ENCODE results near the gene MACROH2A1. TPM values are rescaled to one million over a fixed set of nuclear protein-coding genes. Genes with fewer than 3 reads are reported as not detected.

The MACROH2A1 gene
- total and polyA plus RNA-seq, 2 donors from 2014 or later = 99.4 to 144 TPM

DNA sequence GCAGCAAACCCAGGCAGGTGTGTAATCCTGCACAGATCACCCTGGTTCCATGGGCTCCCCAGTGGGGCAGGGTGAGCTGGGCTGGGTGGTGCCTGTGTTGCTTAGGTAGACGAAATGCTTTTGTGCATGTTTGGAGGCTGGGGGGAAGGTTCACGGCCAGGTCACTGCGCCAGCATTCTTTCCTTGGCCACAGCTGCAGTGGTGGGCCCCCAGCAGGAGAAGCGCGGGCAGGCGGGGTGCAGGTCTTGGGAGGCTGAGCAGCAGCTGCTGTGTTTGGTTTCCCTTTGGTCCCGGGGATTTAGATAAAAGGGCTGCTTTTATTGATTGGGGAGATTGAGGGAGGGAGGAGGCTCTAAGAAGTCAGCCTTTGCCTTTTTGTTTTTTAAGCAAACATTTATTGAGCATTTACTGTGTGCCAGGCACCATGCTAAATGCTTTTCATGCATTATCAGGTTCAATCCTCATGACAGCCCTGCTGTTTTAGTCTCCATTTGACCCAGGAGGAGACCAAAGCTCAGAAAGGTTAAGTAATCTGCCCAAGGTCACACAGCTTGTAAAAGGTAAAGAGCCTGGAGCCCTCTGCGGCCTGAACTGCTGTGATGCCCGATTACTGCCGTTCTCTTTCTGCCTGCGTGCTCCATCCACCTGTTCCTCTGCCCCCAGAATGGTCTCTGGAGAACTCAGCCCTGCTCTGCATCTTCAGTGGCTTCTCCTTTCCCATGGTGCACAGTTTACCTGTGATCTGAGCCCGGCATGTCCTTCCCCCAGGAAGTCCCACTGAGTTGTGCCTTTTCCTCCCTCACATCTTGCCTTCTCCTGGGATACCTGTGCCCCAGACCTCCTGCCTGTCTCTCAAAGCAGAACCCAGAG, 94.4 kb downstream of the MACROH2A1 start:
- Histone ChIP-seq H3K27ac (ENCODE audit: low read depth in 2 of 2, low read length in 2 of 2) (no peak overlapping the region), H3K9me3 (ENCODE audit: control insufficient read depth in 2 of 3, insufficient read depth in 1 of 3, low read length in 3 of 3) (no peaks in the 10 kb centered on the region), H3K36me3 (ENCODE audit: control insufficient read depth in 2 of 3, insufficient read depth in 3 of 3, low read length in 3 of 3) (no peaks in the 10 kb centered on the region), H3K27me3 (ENCODE audit: control insufficient read depth, insufficient read depth, low read length) (no peaks in the 10 kb centered on the region), H3K9ac (ENCODE audit: low read length in 3 of 3) (no peak overlapping the region), H3K4me1 (ENCODE audit: control insufficient read depth in 2 of 3, insufficient read depth in 2 of 3, low read depth in 1 of 3, low read length in 3 of 3) (no peaks in the 10 kb centered on the region), H3K4me3 (ENCODE audit: low read length in 3 of 3) (no peak overlapping the region)
- intact Hi-C loops (cut with DNase I) = no loop called here
- peak in 4 of 5 donors; percentile 78 to 85 (median 81) for DNase-seq
- no peak for FAIRE-seq
- TF ChIP-seq, protein P1, sequence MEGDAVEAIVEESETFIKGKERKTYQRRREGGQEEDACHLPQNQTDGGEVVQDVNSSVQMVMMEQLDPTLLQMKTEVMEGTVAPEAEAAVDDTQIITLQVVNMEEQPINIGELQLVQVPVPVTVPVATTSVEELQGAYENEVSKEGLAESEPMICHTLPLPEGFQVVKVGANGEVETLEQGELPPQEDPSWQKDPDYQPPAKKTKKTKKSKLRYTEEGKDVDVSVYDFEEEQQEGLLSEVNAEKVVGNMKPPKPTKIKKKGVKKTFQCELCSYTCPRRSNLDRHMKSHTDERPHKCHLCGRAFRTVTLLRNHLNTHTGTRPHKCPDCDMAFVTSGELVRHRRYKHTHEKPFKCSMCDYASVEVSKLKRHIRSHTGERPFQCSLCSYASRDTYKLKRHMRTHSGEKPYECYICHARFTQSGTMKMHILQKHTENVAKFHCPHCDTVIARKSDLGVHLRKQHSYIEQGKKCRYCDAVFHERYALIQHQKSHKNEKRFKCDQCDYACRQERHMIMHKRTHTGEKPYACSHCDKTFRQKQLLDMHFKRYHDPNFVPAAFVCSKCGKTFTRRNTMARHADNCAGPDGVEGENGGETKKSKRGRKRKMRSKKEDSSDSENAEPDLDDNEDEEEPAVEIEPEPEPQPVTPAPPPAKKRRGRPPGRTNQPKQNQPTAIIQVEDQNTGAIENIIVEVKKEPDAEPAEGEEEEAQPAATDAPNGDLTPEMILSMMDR (IDR thresholded peaks at IDR 0.05; ENCODE audit: borderline replicate concordance, extremely low read depth, insufficient read depth) = no peak

DNA sequence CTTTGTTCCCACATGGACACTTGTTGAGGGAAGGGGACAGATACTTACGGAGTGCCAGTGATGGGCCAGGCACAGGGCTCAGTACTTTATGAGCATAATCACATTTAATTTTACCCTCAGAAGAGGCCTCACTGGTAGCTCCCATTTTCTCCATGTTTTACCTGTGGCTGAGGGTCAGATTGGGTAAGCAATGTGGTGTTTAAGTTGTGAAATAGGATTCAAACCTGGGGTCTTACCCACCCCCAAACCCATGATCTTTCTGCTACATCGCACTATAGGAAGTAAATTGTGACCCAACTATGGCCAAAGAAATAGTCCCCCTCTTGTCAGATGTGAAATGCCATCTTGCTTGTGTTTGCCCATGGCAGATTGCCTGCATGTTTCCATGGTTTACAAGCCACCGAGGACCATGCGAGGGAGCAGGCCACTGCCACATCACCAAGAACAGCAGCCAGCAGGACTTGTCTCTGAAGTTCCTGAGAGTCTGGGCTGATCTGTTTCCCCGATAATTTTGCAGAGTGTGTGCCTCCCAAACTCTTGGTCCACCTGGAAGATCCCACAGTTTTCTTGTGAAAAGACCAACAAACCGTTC, 95.4 kb downstream of the MACROH2A1 start:
- Histone ChIP-seq H3K36me3 (ENCODE audit: control insufficient read depth in 2 of 3, insufficient read depth in 3 of 3, low read length in 3 of 3) (no peaks in the 10 kb centered on the region), H3K27ac (ENCODE audit: low read depth in 2 of 2, low read length in 2 of 2) (no peak overlapping the region), H3K4me1 (ENCODE audit: control insufficient read depth in 2 of 3, insufficient read depth in 2 of 3, low read depth in 1 of 3, low read length in 3 of 3) (no peaks in the 10 kb centered on the region), H3K27me3 (ENCODE audit: control insufficient read depth, insufficient read depth, low read length) (no peaks in the 10 kb centered on the region), H3K9ac (ENCODE audit: low read length in 3 of 3) (no peak overlapping the region), H3K4me3 (ENCODE audit: low read length in 3 of 3) (no peak overlapping the region), H3K9me3 (ENCODE audit: control insufficient read depth in 2 of 3, insufficient read depth in 1 of 3, low read length in 3 of 3) (no peaks in the 10 kb centered on the region)
- DNase-seq (no peak), FAIRE-seq (no peak)
- intact Hi-C loops (cut with DNase I) = no loop called here
- TF ChIP-seq, protein P1 (IDR thresholded peaks at IDR 0.05; ENCODE audit: borderline replicate concordance, extremely low read depth, insufficient read depth) = no peak

DNA sequence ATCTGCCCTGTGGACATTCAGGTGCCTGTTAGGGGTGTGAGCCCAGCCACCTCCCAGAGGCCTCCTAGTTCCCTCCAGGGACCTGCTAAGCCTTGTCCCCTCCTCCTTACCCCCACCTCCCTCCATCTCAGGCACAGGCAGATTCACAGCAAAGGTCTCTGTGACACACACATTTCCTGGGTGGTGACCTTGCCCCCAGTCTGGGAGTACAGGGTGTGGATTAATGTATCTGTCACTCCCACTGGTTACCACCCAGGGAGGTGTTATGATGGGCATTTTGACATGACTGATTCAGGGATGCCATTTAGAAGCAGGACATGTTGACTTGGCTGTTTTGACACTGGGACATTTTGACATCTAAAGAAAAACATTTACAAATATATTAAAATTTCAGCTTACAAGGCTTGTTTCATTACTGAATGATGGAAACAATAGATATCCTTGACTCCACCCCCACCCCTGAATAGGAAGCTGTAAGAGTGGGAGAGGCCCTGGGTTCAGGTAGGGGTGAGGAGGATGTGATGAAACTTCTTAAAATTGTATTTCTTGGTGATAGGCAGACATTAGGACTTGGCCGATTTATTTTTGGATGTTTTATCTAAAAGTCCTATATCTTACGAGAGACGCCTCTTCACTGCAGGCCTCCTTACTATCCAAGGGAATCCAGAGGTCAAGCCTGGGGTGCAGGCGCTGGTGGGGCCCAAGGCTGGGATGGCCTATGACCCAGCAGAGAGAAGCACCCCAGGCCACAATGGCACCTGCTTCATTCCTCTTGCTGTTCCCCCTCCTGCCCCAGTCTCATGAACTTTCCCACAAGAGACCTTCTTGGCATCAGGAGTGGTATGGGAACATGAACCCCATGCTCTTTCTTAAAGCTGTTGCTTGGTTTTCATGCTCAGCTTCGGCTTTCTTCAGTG, 101.9 kb downstream of the MACROH2A1 start:
- FAIRE-seq = no peak

More for the DNA sequence above, 101.9 kb downstream of the MACROH2A1 start:
- H3K9me3 ChIP-seq (ENCODE audit: control insufficient read depth in 2 of 3, insufficient read depth in 1 of 3, low read length in 3 of 3) = no peaks in the 10 kb centered on the region
- no peaks in the 10 kb centered on the region for H3K27me3 ChIP-seq (ENCODE audit: control insufficient read depth, insufficient read depth, low read length)
- no peaks in the 10 kb centered on the region for H3K36me3 ChIP-seq (ENCODE audit: control insufficient read depth in 2 of 3, insufficient read depth in 3 of 3, low read length in 3 of 3)
- DNase-seq = no peak
- H3K4me1 ChIP-seq (ENCODE audit: control insufficient read depth in 2 of 3, insufficient read depth in 2 of 3, low read depth in 1 of 3, low read length in 3 of 3) = no peaks in the 10 kb centered on the region
- H3K9ac ChIP-seq (ENCODE audit: low read length in 3 of 3) = no peak overlapping the region
- H3K27ac ChIP-seq (ENCODE audit: low read depth in 2 of 2, low read length in 2 of 2) = no peak overlapping the region
- intact Hi-C loops (cut with DNase I) = no loop called here
- H3K4me3 ChIP-seq (ENCODE audit: low read length in 3 of 3) = no peak overlapping the region
- TF ChIP-seq, protein P1 (IDR thresholded peaks at IDR 0.05; ENCODE audit: borderline replicate concordance, extremely low read depth, insufficient read depth) = no peak
